GM21717 (cell line): ENCODE measurements around the gene ACP6.
A peak's percentile ranks its signal among the peaks of the same experiment; 100 is the strongest.
"Not testable (repeated sequence)": the region's sequence is repeated elsewhere in the genome, so short reads cannot be mapped to it uniquely, and the experiment has no call there.

ENCODE experiments used
- ATAC-seq: cut with Tn5 transposase; IDR thresholded peaks from one replicate; pipeline ENCODE4 v1.9.1; 2021; ENCODE audit warnings: mild to moderate bottlenecking, moderate library complexity; ENCODE audit not compliant: unreplicated experiment

The ACP6 gene

DNA sequence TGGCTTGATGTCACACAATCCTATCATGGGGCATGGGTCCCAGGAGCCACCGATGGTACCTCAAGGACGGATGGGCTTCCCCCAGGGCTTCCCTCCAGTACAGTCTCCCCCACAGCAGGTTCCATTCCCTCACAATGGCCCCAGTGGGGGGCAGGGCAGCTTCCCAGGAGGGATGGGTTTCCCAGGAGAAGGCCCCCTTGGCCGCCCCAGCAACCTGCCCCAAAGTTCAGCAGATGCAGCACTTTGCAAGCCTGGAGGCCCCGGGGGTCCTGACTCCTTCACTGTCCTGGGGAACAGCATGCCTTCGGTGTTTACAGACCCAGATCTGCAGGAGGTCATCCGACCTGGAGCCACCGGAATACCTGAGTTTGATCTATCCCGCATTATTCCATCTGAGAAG, 46.3 kb downstream of the ACP6 start:
- ATAC-seq = no peak

DNA sequence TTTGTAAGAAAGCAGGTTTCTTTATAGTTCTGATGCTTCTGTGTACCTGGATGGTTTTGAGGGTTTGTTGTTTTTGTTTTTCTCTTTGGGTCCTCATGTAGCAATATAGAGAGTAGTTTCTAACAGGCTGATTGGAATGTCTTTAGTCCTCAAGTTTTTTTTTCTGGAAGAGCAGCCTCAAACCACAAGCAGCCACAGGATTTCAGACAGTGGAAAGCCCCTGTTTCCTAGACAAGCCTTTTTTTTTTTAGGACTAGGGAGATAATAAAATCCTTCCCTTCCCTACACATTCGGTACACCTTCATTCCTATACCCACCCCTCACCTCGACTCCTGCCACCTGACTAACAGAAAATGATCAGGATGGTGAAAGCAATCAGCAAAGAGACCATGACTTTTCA, 47.6 kb downstream of the ACP6 start:
- no peak for ATAC-seq

GRCh38 chr1:147620543-147620942, 49.8 kb downstream of the ACP6 start:
- ATAC-seq = no peak

DNA sequence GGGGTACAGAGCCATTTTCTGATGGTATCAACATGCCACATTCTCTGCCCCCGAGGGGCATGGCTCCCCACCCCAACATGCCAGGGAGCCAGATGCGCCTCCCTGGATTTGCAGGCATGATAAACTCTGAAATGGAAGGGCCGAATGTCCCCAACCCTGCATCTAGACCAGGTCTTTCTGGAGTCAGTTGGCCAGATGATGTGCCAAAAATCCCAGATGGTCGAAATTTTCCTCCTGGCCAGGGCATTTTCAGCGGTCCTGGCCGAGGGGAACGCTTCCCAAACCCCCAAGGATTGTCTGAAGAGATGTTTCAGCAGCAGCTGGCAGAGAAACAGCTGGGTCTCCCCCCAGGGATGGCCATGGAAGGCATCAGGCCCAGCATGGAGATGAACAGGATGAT, 50.6 kb downstream of the ACP6 start:
- ATAC-seq = no peak

GRCh38 chr1:147618771-147619170, 51.6 kb downstream of the ACP6 start:
- ATAC-seq = no peak

DNA sequence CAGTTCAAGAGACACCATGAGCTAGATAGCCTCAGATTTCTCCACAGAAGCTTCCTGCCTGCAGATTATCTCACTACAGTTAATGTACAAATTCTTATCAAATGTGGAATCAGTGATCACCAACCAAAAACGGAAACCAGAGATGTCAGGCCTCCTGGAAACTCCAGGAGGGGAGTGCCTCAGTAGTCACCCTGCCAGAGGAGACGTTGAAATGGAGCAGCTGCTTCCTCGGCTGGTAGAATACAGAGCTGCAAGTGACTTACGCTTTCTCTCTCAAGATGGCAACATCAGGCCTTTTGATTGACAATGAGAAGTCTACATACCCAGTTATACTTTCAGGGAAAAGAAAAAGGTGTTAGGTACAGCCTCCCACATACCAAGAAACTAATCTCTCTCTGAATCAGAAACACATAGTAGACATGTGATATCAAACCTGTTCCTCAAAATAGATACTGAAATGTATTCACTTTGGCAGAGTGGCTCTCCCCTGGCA, 52.2 kb downstream of the ACP6 start:
- no peak for ATAC-seq

- ATAC-seq = not testable (repeated sequence)
Measured at GRCh38 chr1:147614966-147615365, 55.4 kb downstream of the ACP6 start.

- no peak for ATAC-seq
Measured at GRCh38 chr1:147613506-147613905, 56.8 kb downstream of the ACP6 start.

DNA sequence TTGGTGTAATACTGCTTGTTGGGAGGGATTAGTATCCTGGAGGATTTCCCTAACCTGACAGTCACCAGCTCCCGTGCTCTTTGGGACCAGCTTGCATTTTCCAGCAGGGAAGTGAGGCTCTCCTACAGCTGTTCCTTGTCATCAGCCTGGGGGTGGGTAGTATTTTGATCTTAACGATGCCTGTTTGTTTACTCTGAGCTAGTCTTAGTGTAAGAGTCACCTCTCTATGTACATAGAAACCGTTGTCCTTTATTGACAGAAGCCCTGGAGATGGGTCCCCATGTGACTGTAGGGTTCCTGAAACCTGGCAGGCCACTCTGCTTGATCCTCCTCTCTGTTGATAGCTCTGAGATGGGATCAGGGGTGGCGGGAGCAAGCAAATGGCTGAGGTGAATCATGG, 58.0 kb downstream of the ACP6 start:
- ATAC-seq = no peak

DNA sequence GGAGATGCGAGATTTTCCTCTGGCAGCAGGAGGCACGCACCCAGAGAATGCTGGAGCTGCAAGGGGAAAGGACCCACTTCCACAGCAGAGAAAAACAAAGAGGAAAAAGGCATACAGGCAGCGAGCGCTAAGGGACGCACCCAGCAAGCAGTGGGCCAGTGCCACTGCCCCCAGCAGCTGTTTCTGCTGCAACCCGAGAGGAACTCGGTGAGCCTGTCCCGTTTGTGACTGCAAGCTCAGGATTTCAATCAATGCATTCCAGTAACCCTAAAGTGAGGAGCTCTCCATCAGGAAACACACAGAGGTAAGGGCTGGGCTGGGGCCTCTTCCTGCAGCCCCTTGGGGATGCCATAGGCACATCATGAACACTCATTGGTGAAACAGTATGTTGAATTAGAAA, 58.7 kb downstream of the ACP6 start:
- no peak for ATAC-seq

- peak; percentile 71 for ATAC-seq
Measured at GRCh38 chr1:147611021-147611426, 59.3 kb downstream of the ACP6 start.

- no peak for ATAC-seq
Measured at GRCh38 chr1:147609358-147609757, 61.0 kb downstream of the ACP6 start.

- ATAC-seq = no peak
Measured at GRCh38 chr1:147608596-147608995, 61.7 kb downstream of the ACP6 start.

DNA sequence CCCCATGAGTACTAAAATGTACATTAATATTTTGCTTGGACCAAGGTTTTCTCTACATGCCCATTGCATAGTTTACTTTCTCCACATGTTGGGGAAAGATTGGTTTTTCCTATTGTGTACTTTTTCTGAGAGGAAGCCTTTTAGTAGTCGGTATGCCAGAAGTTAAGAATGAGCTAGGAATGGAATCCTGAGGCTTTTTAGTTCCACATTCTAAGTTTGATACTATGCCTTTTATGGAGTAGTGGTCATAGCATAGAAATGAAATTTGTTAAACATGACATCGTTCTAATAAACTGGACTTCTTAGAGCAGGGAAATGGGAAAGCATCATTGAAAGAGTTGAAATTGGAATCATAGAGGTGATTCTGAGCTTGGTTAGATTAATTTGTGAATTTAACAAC, 64.7 kb downstream of the ACP6 start:
- no peak for ATAC-seq

DNA sequence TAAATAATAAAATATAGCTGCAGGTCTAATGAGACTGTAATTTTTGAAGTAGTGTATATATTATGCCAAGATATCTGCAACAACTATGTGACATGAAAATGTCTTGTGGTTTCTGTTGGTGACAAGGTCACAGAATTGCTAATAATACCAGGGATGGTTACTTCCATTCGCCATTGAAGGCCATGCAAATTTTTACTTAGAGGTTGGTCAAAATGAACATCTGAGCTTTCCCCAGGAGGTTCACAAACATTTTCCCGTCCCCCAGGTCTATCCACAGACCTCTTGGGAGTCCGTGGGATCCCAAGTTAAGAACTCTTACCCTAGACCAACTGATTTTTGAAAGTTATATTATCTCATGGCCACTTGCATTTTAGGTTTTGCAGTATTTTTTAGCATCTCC, 66.3 kb downstream of the ACP6 start:
- ATAC-seq = no peak

DNA sequence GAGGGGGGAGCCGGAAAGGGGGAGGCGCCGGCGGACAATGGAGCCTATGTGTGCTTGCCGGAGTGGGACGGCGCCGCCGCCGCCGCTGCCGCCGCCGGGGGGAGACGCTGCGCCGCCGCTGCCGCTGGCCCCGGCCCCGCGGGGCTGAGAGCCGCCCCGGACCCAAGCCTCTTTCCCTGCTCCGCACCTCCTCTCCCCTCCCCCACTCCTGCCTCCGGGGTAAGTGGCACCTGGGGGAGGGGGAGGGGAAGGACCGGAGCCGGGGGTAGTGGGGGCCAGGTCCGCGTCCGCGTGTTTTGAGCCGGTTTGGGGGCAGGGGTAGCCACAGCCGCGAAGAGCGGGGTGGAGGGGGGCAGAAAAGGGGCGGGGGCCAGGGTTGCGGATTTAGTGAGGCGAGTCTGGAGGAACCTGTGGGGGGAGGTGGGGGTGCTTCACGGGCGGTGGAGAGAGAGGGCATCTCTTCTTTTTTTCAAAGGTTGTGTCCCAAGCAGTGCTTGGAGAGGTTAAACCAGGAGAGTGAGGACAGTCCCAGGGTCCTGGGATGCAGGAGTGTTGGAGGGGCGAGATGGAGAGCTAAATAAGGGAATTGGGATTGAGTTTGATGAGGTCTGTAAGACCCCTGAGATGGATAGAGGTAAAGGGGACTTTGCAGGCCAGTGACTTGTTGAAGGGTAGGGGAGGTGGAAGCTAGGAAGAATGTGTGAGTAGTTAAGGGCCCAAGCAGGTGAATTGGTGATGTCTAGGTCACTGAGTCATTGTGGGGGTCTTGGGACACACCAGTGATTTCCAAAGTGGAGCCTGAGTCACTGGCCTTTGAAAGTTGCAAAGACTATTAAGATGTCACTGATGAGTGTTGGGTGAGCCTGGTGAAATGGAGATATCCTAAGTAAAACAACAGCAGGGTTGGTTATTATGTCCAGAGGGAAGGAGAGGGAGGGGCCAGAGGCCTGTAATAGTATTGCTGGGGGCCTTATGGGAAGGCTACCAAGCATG, 69.9 kb downstream of the ACP6 start:
- no peak for ATAC-seq

DNA sequence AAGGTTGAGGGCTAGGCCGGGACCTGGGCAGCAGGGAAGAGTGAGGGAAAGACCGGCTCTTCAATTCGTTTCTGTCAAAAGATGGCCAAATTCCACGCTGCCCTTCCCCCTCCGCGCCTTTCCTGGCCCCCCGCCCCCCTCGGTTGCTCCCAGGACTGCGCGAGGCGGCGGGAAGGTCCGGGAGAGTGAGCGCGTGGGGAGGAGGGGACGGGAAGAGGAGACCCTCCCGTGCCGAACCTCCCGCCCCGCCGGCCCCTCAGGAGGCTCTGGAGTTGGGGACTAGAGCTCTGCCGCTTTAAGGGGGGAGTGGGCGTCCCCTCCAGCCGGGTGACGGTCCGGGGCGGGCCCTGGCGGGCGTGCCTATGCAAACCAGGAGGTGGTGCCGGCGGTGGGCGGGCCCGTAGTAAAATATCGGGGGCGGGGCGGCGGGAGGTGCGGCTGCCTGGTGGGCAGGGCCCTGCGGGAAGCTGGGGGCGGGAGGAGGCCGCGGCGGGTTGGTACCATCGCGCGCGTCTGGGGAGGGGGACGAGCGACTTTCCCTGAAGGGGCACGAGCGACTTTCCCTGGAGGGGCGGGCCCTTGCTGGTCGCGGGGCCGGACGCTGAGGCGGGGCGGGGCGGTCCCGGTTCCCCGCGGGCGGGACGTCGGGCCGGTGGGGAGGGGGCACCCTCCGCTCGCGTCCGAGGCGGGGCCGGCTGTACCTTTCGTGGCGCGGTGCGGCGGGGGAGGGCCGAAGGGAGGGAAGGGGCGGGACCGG, 70.8 kb downstream of the ACP6 start:
- ATAC-seq = peak; percentile 77

GRCh38 chr1:147598621-147599361, 71.5 kb downstream of the ACP6 start:
- peak; percentile 22 for ATAC-seq

DNA sequence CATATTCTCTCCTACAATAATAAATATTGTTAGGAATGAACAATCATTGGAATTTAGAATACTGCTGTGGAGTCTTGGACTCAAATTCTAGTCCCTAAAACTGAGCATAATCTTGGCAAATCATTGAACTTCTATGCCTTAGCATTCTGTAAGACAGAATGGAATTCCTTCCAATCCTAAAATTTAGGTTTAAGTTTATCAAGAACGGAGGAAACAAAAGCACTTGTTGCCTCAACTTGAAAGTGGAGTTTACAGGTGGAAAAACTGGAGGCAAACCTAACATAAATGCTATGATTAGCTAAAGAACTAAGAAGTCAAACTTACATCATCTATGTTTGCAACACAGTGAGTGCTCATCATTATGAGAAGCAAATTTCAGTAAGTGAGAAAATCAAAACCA, 73.3 kb downstream of the ACP6 start:
- no peak for ATAC-seq
